K562 (cell line): ENCODE measurements around the gene SPOCK2. TPM values are rescaled to one million over a fixed set of nuclear protein-coding genes. Genes with fewer than 3 reads are reported as not detected.

ENCODE experiments used
- BHLHE40 ChIP-seq: IDR thresholded peaks from 2 replicates; pipeline ENCODE4 v1.6.1; 2011; ENCODE audit warnings: low read length, improper control_type of control experiment
- CCNT2 ChIP-seq: IDR thresholded peaks from 2 replicates; pipeline ENCODE4 v1.6.1; 2011; ENCODE audit warnings: borderline replicate concordance, low read depth, mild to moderate bottlenecking, moderate library complexity, mixed read lengths, low read length; ENCODE audit not compliant: insufficient read length; ENCODE audit errors: extremely low read depth
- ELF4 ChIP-seq: fragments of 450-650 bp; formaldehyde crosslinking; IDR thresholded peaks from 2 replicates; pipeline ENCODE4 v1.4.0; 2022; ENCODE audit warnings: missing genetic modification characterization
- KAT8 ChIP-seq: fragments of 450-650 bp; IDR thresholded peaks from 2 replicates; pipeline ENCODE4 v1.6.1; 2016; ENCODE audit warnings: low read depth, mild to moderate bottlenecking
- KDM4B ChIP-seq, 2 experiments: fragments of 450-650 bp in 1 of 2; sonication (generic) in 1 of 2; IDR thresholded peaks; 2 replicates each; pipeline ENCODE4 v1.6.1; 2016 to 2017; ENCODE audit warnings: borderline replicate concordance in 2 of 2, antibody characterized with exemption in 1 of 2, low read depth in 1 of 2, mild to moderate bottlenecking in 1 of 2
- MTF1 ChIP-seq: fragments of 250-450 bp; sonication (Bioruptor Pico); IDR thresholded peaks from 2 replicates; pipeline ENCODE4 v1.9.0; 2021; ENCODE audit warnings: moderate library complexity, mild to moderate bottlenecking, inconsistent platforms, borderline replicate concordance
- THAP7 ChIP-seq: fragments of 250-450 bp; sonication (Bioruptor Pico); IDR thresholded peaks from 2 replicates; pipeline ENCODE4 v1.5.0; 2021
- ZFP36 ChIP-seq: fragments of 150-350 bp; IDR thresholded peaks from 2 replicates; pipeline ENCODE4 v1.6.1; 2018; ENCODE audit warnings: low read length, low read depth; ENCODE audit not compliant: partially characterized antibody
- ZHX1 ChIP-seq: fragments of 150-350 bp; conservative IDR thresholded peaks from 2 replicates; pipeline ENCODE4 v1.6.1; 2014; ENCODE audit warnings: low read length
- ZKSCAN3 ChIP-seq: fragments of 250-450 bp; sonication (Bioruptor Pico); IDR thresholded peaks from 2 replicates; pipeline ENCODE4 v1.4.0; 2020
- ZNF263 ChIP-seq: sonication (generic); formaldehyde crosslinking; IDR thresholded peaks from 2 replicates; pipeline ENCODE4 v1.8.0; 2022; ENCODE audit warnings: mild to moderate bottlenecking, missing genetic modification reagents, borderline replicate concordance
- polyA plus RNA-seq, 8 experiments: library from polyadenylated mRNA; depleted of rRNA in 4 of 8; stranded (reverse) in 5 of 8; unstranded in 3 of 8; fragments of >200 nt; fragmentation: Nextera tagmentation in 2 of 8; fragmentation: Illumina TruSeq in 1 of 8; extraction: Ambion mirVana in 2 of 8; extraction: Trizol in 1 of 8; gene quantifications; 2 replicates each; pipeline versions ENCODE4 v1.2.1 to v1.2.3, GENCODE V29; 2011 to 2014; ENCODE audit warnings: inconsistent platforms in 1 of 8, missing spikeins in 1 of 8
- total RNA-seq, 7 experiments: library from RNA; depleted of rRNA in 6 of 7; stranded (reverse); fragments of >200 nt in 6 of 7; fragmentation: Illumina TruSeq in 2 of 7; extraction: Trizol in 2 of 7; gene quantifications; 2 replicates each; pipeline versions ENCODE4 v1.2.1 to v1.2.3, GENCODE V29; 2011 to 2021; ENCODE audit warnings: low replicate concordance in 1 of 7
- TF ChIP-seq, protein P1 (sequence below): sonication (generic); formaldehyde crosslinking; IDR thresholded peaks from 2 replicates; pipeline ENCODE4 v1.8.0; 2022; ENCODE audit warnings: mild to moderate bottlenecking, missing genetic modification reagents
- TF ChIP-seq, protein P2 (sequence below): fragments of 450-650 bp; IDR thresholded peaks from 2 replicates; pipeline ENCODE4 v1.6.1; 2016; ENCODE audit warnings: missing biosample characterization, missing genetic modification characterization
- TF ChIP-seq, protein P3 (sequence below): sonication (generic); formaldehyde crosslinking; IDR thresholded peaks from 2 replicates; pipeline ENCODE4 v1.8.0; 2023; ENCODE audit warnings: mild to moderate bottlenecking, missing genetic modification reagents

The SPOCK2 gene
- total and polyA plus RNA-seq, 9 of the 15 experiments (the other 6 are each of a cell fraction or from before 2014, with no cell fraction given) = 0.04 to 0.86 (median 0.11) TPM; not detected in 2

DNA sequence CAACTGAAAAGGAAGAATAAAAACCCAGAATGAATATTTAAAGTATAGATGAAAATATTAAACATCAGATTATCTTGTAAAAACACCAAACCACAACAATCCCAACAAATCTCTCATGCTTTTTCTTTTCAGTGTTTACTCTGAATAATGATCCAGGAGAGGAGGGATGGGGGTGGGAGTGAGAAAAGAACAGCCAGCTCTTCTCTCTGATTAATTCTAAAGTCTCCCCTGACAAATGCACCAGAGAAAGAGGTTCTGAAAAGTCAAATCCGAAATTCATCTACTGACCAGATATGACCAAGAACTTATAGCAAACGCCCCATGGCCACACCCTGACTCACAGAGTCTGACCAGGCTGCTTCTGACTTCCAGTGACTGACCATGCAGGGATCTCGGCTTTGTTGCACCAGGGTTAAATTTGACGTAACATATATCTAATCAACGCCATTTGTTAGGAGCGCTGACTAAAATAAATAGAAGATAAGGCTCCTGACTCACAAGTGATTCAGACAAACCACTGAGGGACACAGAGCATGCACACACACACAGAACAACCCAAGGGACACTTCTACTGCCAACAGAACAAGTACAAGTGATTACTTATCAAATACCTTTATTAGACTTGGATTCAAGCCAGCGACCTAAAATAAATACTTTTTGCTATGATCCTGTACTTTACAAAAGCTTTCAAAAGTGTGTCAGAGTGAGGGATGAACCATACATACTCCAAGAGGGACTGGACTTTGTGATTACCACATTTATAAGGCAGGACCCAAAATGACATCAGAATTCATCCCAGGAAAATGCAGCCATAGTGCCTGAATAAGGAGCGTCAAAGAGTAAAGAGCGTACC, 9.3 kb upstream of the SPOCK2 start (continued):
- TF ChIP-seq, protein P1, sequence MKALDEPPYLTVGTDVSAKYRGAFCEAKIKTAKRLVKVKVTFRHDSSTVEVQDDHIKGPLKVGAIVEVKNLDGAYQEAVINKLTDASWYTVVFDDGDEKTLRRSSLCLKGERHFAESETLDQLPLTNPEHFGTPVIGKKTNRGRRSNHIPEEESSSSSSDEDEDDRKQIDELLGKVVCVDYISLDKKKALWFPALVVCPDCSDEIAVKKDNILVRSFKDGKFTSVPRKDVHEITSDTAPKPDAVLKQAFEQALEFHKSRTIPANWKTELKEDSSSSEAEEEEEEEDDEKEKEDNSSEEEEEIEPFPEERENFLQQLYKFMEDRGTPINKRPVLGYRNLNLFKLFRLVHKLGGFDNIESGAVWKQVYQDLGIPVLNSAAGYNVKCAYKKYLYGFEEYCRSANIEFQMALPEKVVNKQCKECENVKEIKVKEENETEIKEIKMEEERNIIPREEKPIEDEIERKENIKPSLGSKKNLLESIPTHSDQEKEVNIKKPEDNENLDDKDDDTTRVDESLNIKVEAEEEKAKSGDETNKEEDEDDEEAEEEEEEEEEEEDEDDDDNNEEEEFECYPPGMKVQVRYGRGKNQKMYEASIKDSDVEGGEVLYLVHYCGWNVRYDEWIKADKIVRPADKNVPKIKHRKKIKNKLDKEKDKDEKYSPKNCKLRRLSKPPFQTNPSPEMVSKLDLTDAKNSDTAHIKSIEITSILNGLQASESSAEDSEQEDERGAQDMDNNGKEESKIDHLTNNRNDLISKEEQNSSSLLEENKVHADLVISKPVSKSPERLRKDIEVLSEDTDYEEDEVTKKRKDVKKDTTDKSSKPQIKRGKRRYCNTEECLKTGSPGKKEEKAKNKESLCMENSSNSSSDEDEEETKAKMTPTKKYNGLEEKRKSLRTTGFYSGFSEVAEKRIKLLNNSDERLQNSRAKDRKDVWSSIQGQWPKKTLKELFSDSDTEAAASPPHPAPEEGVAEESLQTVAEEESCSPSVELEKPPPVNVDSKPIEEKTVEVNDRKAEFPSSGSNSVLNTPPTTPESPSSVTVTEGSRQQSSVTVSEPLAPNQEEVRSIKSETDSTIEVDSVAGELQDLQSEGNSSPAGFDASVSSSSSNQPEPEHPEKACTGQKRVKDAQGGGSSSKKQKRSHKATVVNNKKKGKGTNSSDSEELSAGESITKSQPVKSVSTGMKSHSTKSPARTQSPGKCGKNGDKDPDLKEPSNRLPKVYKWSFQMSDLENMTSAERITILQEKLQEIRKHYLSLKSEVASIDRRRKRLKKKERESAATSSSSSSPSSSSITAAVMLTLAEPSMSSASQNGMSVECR = no peak
- TF ChIP-seq ZNF263 (CRISPR knock-in tag) (no peak), CCNT2 (peak; percentile 32), THAP7 (CRISPR knock-in tag) (no peak), ELF4 (CRISPR knock-in tag) (0 out of 2 replicates have a peak, but pooled peaks have one; percentile 21), BHLHE40 (0 out of 2 replicates have a peak, but pooled peaks have one; percentile 33), MTF1 (CRISPR knock-in tag) (no peak), KDM4B (IDR thresholded peaks at IDR 0.05; ENCODE audit: borderline replicate concordance in 2 of 2, low read depth in 1 of 2) (no peak), ZHX1 (no peak), KAT8 (no peak), ZKSCAN3 (CRISPR knock-in tag) (no peak), ZFP36 (peak; percentile 75)
- TF ChIP-seq, protein P2, sequence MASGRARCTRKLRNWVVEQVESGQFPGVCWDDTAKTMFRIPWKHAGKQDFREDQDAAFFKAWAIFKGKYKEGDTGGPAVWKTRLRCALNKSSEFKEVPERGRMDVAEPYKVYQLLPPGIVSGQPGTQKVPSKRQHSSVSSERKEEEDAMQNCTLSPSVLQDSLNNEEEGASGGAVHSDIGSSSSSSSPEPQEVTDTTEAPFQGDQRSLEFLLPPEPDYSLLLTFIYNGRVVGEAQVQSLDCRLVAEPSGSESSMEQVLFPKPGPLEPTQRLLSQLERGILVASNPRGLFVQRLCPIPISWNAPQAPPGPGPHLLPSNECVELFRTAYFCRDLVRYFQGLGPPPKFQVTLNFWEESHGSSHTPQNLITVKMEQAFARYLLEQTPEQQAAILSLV (tag) = no peak
- TF ChIP-seq, protein P3, sequence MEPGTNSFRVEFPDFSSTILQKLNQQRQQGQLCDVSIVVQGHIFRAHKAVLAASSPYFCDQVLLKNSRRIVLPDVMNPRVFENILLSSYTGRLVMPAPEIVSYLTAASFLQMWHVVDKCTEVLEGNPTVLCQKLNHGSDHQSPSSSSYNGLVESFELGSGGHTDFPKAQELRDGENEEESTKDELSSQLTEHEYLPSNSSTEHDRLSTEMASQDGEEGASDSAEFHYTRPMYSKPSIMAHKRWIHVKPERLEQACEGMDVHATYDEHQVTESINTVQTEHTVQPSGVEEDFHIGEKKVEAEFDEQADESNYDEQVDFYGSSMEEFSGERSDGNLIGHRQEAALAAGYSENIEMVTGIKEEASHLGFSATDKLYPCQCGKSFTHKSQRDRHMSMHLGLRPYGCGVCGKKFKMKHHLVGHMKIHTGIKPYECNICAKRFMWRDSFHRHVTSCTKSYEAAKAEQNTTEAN (CRISPR knock-in tag) = no peak
